H1 (cell line): Measurements from ENCODE around the gene RBMXL2. TPM values are rescaled to one million over a fixed set of nuclear protein-coding genes. Genes with fewer than 3 reads are reported as not detected.

Experiments used
- CTCF ChIA-PET: fragments of 300-600 bp; sonication (Branson Sonifier 250); formaldehyde crosslinking; loops from one replicate; lab custom pipeline; 2021; ENCODE audit not compliant: partially characterized antibody; lab: Charles Lee
- POLR2A ChIA-PET: fragments of 300-600 bp; sonication (Branson Sonifier 250); formaldehyde crosslinking; loops from one replicate; lab custom pipeline; 2021; ENCODE audit warnings: inconsistent platforms; ENCODE audit not compliant: partially characterized antibody; lab: Charles Lee
- DNase-seq, 2 experiments: peaks; one replicate each; pipeline versions ENCODE4 v3.0.0 to v3.0.0-alpha.2; 2010 to 2022; ENCODE audit warnings: low spot score in 2 of 2, low read depth in 1 of 2, mixed read lengths in 1 of 2
- FAIRE-seq: peaks from 2 replicates; lab custom pipeline; 2011; peaks lifted over from hg19 to GRCh38; lab: Jason Lieb, UNC
- H2AFZ ChIP-seq: 2 replicates; pipeline ENCODE4 v1.8.1; 2012; ENCODE audit warnings: low read length, inconsistent platforms
- H2AK5ac ChIP-seq: 2 replicates; pipeline ENCODE4 v1.6.1; 2013; ENCODE audit warnings: low read depth, low read length
- H2BK120ac ChIP-seq: replicated peaks from 2 replicates; pipeline ENCODE3; 2013; ENCODE audit warnings: low read depth, low read length, inconsistent platforms
- H2BK12ac ChIP-seq: 2 replicates; pipeline ENCODE4 v1.6.1; 2013; ENCODE audit warnings: low read depth, low read length
- H2BK15ac ChIP-seq: 2 replicates; pipeline ENCODE4 v1.6.1; 2013; ENCODE audit warnings: low read length
- H2BK20ac ChIP-seq: 2 replicates; pipeline ENCODE4 v1.6.1; 2013; ENCODE audit warnings: low read length
- H2BK5ac ChIP-seq: 2 replicates; pipeline ENCODE4 v1.6.1; 2013; ENCODE audit warnings: low read depth, low read length
- H3K14ac ChIP-seq: 2 replicates; pipeline ENCODE4 v1.6.1; 2013; ENCODE audit warnings: inconsistent platforms; ENCODE audit not compliant: insufficient read length
- H3K18ac ChIP-seq: 2 replicates; pipeline ENCODE4 v1.6.1; 2013; ENCODE audit warnings: low read length; ENCODE audit errors: extremely low read depth
- H3K23ac ChIP-seq: 2 replicates; pipeline ENCODE4 v1.6.1; 2013; ENCODE audit warnings: inconsistent platforms; ENCODE audit not compliant: insufficient read length
- H3K23me2 ChIP-seq: 2 replicates; pipeline ENCODE4 v1.6.1; 2013; ENCODE audit warnings: low read depth, low read length
- H3K27ac ChIP-seq: 2 replicates; pipeline ENCODE4 v1.6.1; 2011; ENCODE audit warnings: low read depth, low read length, inconsistent platforms
- H3K27me3 ChIP-seq, 4 experiments: replicated peaks in 1 of 4; 1 replicate in 1 of 4; 2 replicates in 3 of 4; pipeline versions ENCODE4 v1.6.1 to v1.8.1; 2011 to 2013; ENCODE audit warnings: low read length in 3 of 4, mild to moderate bottlenecking in 3 of 4, inconsistent platforms in 2 of 4, mixed read lengths in 2 of 4, moderate library complexity in 1 of 4; ENCODE audit not compliant: control insufficient read depth in 3 of 4, insufficient read depth in 3 of 4; ENCODE audit errors: extremely low read depth in 1 of 4
- H3K36me3 ChIP-seq, 4 experiments: 2 replicates each; pipeline versions ENCODE4 v1.6.1 to v1.8.1; 2011 to 2013; ENCODE audit warnings: mild to moderate bottlenecking in 4 of 4, low read length in 3 of 4, moderate library complexity in 2 of 4, control low read depth in 1 of 4, inconsistent platforms in 1 of 4; ENCODE audit not compliant: insufficient read depth in 4 of 4, control insufficient read depth in 2 of 4
- H3K4ac ChIP-seq: replicated peaks from 2 replicates; pipeline ENCODE3; 2013; ENCODE audit warnings: low read length, low read depth, mixed read lengths, inconsistent platforms; ENCODE audit not compliant: insufficient read length
- H3K4me1 ChIP-seq, 4 experiments: replicated peaks in 1 of 4; 1 replicate in 1 of 4; 2 replicates in 3 of 4; pipeline versions ENCODE4 v1.6.1 to v1.8.1; 2011 to 2013; ENCODE audit warnings: low read length in 3 of 4, inconsistent platforms in 2 of 4, mixed read lengths in 1 of 4; ENCODE audit not compliant: insufficient read depth in 4 of 4, control insufficient read depth in 3 of 4
- H3K4me2 ChIP-seq, 2 experiments: 2 replicates each; pipeline versions ENCODE4 v1.6.1 to v1.8.1; 2011 to 2013; ENCODE audit warnings: low read depth in 2 of 2, low read length in 2 of 2, control low read depth in 1 of 2, inconsistent platforms in 1 of 2, mild to moderate bottlenecking in 1 of 2; ENCODE audit not compliant: insufficient read depth in 1 of 2
- H3K4me3 ChIP-seq, 4 experiments: fragments of 200-600, 300-600 bp in 1 of 4; sonication (generic), shearing (Covaris generic), sonication (Bioruptor Twin) in 1 of 4; 2 replicates each; pipeline versions ENCODE4 v1.5.1 to v1.8.1; 2011 to 2016; ENCODE audit warnings: low read length in 4 of 4, low read depth in 3 of 4, control low read depth in 2 of 4, inconsistent platforms in 2 of 4, mild to moderate bottlenecking in 2 of 4, mixed read lengths in 1 of 4, moderate library complexity in 1 of 4; ENCODE audit not compliant: insufficient read depth in 2 of 4; ENCODE audit errors: extremely low read depth in 1 of 4
- H3K56ac ChIP-seq: replicated peaks from 2 replicates; pipeline ENCODE3; 2013; ENCODE audit warnings: low read depth, mild to moderate bottlenecking, mixed read lengths, low read length, inconsistent platforms; ENCODE audit not compliant: insufficient read length
- H3K79me1 ChIP-seq: 2 replicates; pipeline ENCODE4 v1.6.1; 2013; ENCODE audit warnings: low read depth, low read length, control low read depth
- H3K79me2 ChIP-seq, 2 experiments: 2 replicates each; pipeline versions ENCODE4 v1.6.1 to v1.8.1; 2012 to 2013; ENCODE audit warnings: low read length in 2 of 2, mild to moderate bottlenecking in 2 of 2, inconsistent platforms in 1 of 2; ENCODE audit not compliant: insufficient read depth in 2 of 2, control insufficient read depth in 1 of 2
- H3K9ac ChIP-seq, 4 experiments: replicated peaks in 1 of 4; 1 replicate in 1 of 4; 2 replicates in 3 of 4; pipeline versions ENCODE4 v1.6.1 to v1.8.1; 2011 to 2013; ENCODE audit warnings: low read depth in 3 of 4, low read length in 3 of 4, control low read depth in 2 of 4, mild to moderate bottlenecking in 2 of 4, moderate library complexity in 2 of 4, inconsistent platforms in 1 of 4; ENCODE audit errors: extremely low read depth in 1 of 4
- H3K9me3 ChIP-seq, 2 experiments: 2 replicates each; pipeline versions ENCODE4 v1.6.1 to v1.8.1; 2012 to 2013; ENCODE audit warnings: mild to moderate bottlenecking in 2 of 2, moderate library complexity in 2 of 2, control low read depth in 1 of 2, inconsistent platforms in 1 of 2, low read depth in 1 of 2, low read length in 1 of 2, mixed read lengths in 1 of 2; ENCODE audit not compliant: insufficient read depth in 2 of 2
- H4K20me1 ChIP-seq, 2 experiments: replicated peaks in 1 of 2; 2 replicates each; pipeline versions ENCODE3 to v1.8.1; 2011 to 2013; ENCODE audit warnings: inconsistent platforms in 2 of 2, low read length in 2 of 2, mild to moderate bottlenecking in 1 of 2; ENCODE audit not compliant: insufficient read depth in 2 of 2, control insufficient read depth in 1 of 2
- H4K5ac ChIP-seq: 2 replicates; pipeline ENCODE4 v1.6.1; 2013; ENCODE audit warnings: low read length, low read depth, mixed read lengths, inconsistent platforms; ENCODE audit not compliant: insufficient read length
- H4K8ac ChIP-seq: 2 replicates; pipeline ENCODE4 v1.8.0; 2013; ENCODE audit warnings: mild to moderate bottlenecking, moderate library complexity, low read length, inconsistent platforms; ENCODE audit not compliant: insufficient read depth; ENCODE audit errors: extremely low read depth
- H4K91ac ChIP-seq: replicated peaks from 2 replicates; pipeline ENCODE3; 2013; ENCODE audit warnings: low read length, mixed read lengths, inconsistent platforms; ENCODE audit not compliant: insufficient read length
- ATF2 ChIP-seq: IDR thresholded peaks from 2 replicates; pipeline ENCODE4 v1.6.1; 2012; ENCODE audit warnings: low read length, inconsistent platforms
- CEBPB ChIP-seq: IDR thresholded peaks from 2 replicates; pipeline ENCODE4 v1.6.1; 2012; ENCODE audit warnings: low read depth, low read length
- CHD2 ChIP-seq: IDR thresholded peaks from 2 replicates; pipeline ENCODE4 v1.6.1; 2012; ENCODE audit warnings: low read length, improper control_type of control experiment
- CREB1 ChIP-seq: IDR thresholded peaks from 2 replicates; pipeline ENCODE4 v1.6.1; 2012; ENCODE audit warnings: inconsistent platforms
- CTBP2 ChIP-seq: IDR thresholded peaks from 2 replicates; pipeline ENCODE4 v1.7.0; 2011; ENCODE audit warnings: borderline replicate concordance, mild to moderate bottlenecking, moderate library complexity, mixed read lengths, low read length; ENCODE audit not compliant: insufficient read depth, insufficient read length
- EGR1 ChIP-seq: IDR thresholded peaks from 2 replicates; pipeline ENCODE4 v1.6.1; 2011; ENCODE audit warnings: low read depth, low read length, borderline replicate concordance
- FOSL1 ChIP-seq: IDR thresholded peaks from 2 replicates; pipeline ENCODE4 v1.6.1; 2011; ENCODE audit warnings: mild to moderate bottlenecking, low read depth, low read length, moderate library complexity; ENCODE audit not compliant: insufficient read depth
- GTF2F1 ChIP-seq: IDR thresholded peaks from 2 replicates; pipeline ENCODE4 v1.6.1; 2012; ENCODE audit warnings: low read depth, low read length, improper control_type of control experiment, borderline replicate concordance
- JUN ChIP-seq: IDR thresholded peaks from 2 replicates; pipeline ENCODE4 v1.6.1; 2011; ENCODE audit warnings: low read depth, mild to moderate bottlenecking, improper control_type of control experiment, low read length
- RFX5 ChIP-seq: IDR thresholded peaks from 2 replicates; pipeline ENCODE4 v1.6.1; 2011; ENCODE audit warnings: low read depth, low read length, improper control_type of control experiment, borderline replicate concordance
- TBP ChIP-seq: IDR thresholded peaks from 2 replicates; pipeline ENCODE4 v1.6.1; 2011; ENCODE audit warnings: low read depth, low read length, improper control_type of control experiment
- WGBS, 2 experiments: shearing (Covaris generic) in 1 of 2; methylation state at CpG; one replicate each; pipeline versions ENCODE4 v1.1.6 to v1.1.7; 2013 to 2015; ENCODE audit warnings: low lambda C conversion rate in 2 of 2, mixed read lengths in 2 of 2, inconsistent platforms in 1 of 2, low coverage in 1 of 2, missing lambda C conversion rate in 1 of 2; ENCODE audit not compliant: insufficient replicate concordance in 2 of 2, insufficient coverage in 1 of 2, insufficient read length in 1 of 2; ENCODE audit errors: extremely low coverage in 1 of 2, missing lambda C conversion rate in 1 of 2; 5-methylcytosine and 5-hydroxymethylcytosine counted together
- polyA plus RNA-seq, 7 experiments: library from polyadenylated mRNA; depleted of rRNA in 3 of 7; stranded (reverse) in 5 of 7; unstranded in 2 of 7; fragments of >200 nt in 5 of 7; fragments of 200-250 nt in 2 of 7; gene quantifications; 1 replicate in 5 of 7; 2 replicates in 1 of 7; 4 replicates in 1 of 7; pipeline versions ENCODE4 v1.2.1 to v1.2.3, GENCODE V29; 2011 to 2013; ENCODE audit warnings: missing spikeins in 2 of 7, mixed read lengths in 2 of 7
- total RNA-seq: library from RNA; stranded (reverse); fragmentation: NEBNext Ultra II Directional; extraction: Animal tissue kit (Norgen Biotek cat#: 25700); gene quantifications from 2 replicates; pipeline ENCODE4 v1.2.1, GENCODE V29; 2021
- TF ChIP-seq, protein P1 (sequence below): IDR thresholded peaks from 2 replicates; pipeline ENCODE4 v1.6.1; 2011; ENCODE audit warnings: low read length, improper control_type of control experiment
- TF ChIP-seq, protein P2 (sequence below): IDR thresholded peaks from 2 replicates; pipeline ENCODE4 v1.6.1; 2012; ENCODE audit warnings: inconsistent platforms

The RBMXL2 gene
- total and polyA plus RNA-seq, 2 of the 8 experiments (the other 6 are each of a cell fraction or from before 2014, with no cell fraction given) = not detected

- Histone ChIP-seq H2AFZ (no peak overlapping the region), H3K23me2 (no peaks in the 10 kb centered on the region), H4K8ac (no peak overlapping the region), H4K20me1 (no peaks in the 10 kb centered on the region), H3K14ac (no peak overlapping the region), H3K4me1 (no peaks in the 10 kb centered on the region), H3K4me2 (no peak overlapping the region), H4K91ac (no peak overlapping the region), H2BK15ac (no peak overlapping the region), H3K56ac (no peak overlapping the region), H2BK120ac (no peak overlapping the region), H2BK12ac (no peak overlapping the region), H4K5ac (no peak overlapping the region), H3K79me1 (no peaks in the 10 kb centered on the region), H3K18ac (no peak overlapping the region), H3K9me3 (no peaks in the 10 kb centered on the region), H2BK20ac (no peak overlapping the region), H3K27ac (no peak overlapping the region), H3K36me3 (no peaks in the 10 kb centered on the region), H3K4ac (no peak overlapping the region), H3K9ac (no peak overlapping the region), H2BK5ac (no peak overlapping the region), H3K23ac (no peak overlapping the region), H2AK5ac (no peak overlapping the region), H3K79me2 (no peaks in the 10 kb centered on the region), H3K27me3 (no peaks in the 10 kb centered on the region), H3K4me3 (no peak overlapping the region)
- ChIA-PET CTCF (no interaction called here), POLR2A (no interaction called here)
- FAIRE-seq (no peak), DNase-seq (no peak)
- 90% methylated on average over 1 of the region's 1 CpG; no CpG with 5 or more reads in 1 of the 2 experiments for WGBS, 2 experiments
- no peak for TF ChIP-seq RFX5
- no peak for TF ChIP-seq FOSL1
- no peak for TF ChIP-seq CREB1
- TF ChIP-seq, protein P1, sequence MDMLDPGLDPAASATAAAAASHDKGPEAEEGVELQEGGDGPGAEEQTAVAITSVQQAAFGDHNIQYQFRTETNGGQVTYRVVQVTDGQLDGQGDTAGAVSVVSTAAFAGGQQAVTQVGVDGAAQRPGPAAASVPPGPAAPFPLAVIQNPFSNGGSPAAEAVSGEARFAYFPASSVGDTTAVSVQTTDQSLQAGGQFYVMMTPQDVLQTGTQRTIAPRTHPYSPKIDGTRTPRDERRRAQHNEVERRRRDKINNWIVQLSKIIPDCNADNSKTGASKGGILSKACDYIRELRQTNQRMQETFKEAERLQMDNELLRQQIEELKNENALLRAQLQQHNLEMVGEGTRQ = no peak
- TF ChIP-seq JUN = no peak
- TF ChIP-seq, protein P2, sequence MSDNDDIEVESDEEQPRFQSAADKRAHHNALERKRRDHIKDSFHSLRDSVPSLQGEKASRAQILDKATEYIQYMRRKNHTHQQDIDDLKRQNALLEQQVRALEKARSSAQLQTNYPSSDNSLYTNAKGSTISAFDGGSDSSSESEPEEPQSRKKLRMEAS = no peak
- TF ChIP-seq ATF2 = no peak
- no peak for TF ChIP-seq EGR1
- no peak for TF ChIP-seq CTBP2
- no peak for TF ChIP-seq GTF2F1
- no peak for TF ChIP-seq CHD2
- no peak for TF ChIP-seq TBP
- no peak for TF ChIP-seq CEBPB
Measured at GRCh38 chr11:7138051-7138450, 49.3 kb downstream of the RBMXL2 start.
